PC-9 (cell line): ENCODE results near the gene LMBRD1. TPM values are rescaled to one million over a fixed set of nuclear protein-coding genes. Genes with fewer than 3 reads are reported as not detected.

Source experiments
- BruUV-seq: library from RNA; stranded (reverse); fragments of 400-500 nt; replicated peaks from 2 replicates; lab custom pipeline; 2021; lab: Mats Ljungman, UMichigan
- CTCF ChIA-PET: fragments of 300-600 bp; sonication (Branson Sonifier 250); formaldehyde crosslinking; loops from one replicate; lab custom pipeline; 2022; ENCODE audit warnings: antibody characterized with exemption; lab: Charles Lee
- POLR2A ChIA-PET: fragments of 300-600 bp; sonication (Branson Sonifier 250); formaldehyde crosslinking; loops from one replicate; lab custom pipeline; 2022; ENCODE audit warnings: antibody characterized with exemption; ENCODE audit not compliant: unreplicated experiment; lab: Charles Lee
- DNase-seq, 2 experiments: peaks; one replicate each; pipeline versions ENCODE4 v3.0.0 to v3.0.0-alpha.2; 2015 to 2022; ENCODE audit warnings: mixed read lengths in 1 of 2
- H2AFZ ChIP-seq: fragments of 200-600 bp; sonication (generic); 2 replicates; pipeline ENCODE4 v1.8.1; 2017; ENCODE audit warnings: antibody characterized with exemption
- H3F3A ChIP-seq: fragments of 200-600 bp; sonication (generic); 2 replicates; pipeline ENCODE4 v1.8.1; 2017; ENCODE audit warnings: antibody characterized with exemption, mild to moderate bottlenecking, low read depth; ENCODE audit not compliant: insufficient read depth
- H3K27ac ChIP-seq: fragments of 200-600 bp; sonication (generic); 2 replicates; pipeline ENCODE4 v1.6.1; 2016; ENCODE audit warnings: mixed run types
- H3K27me3 ChIP-seq: fragments of 200-600 bp; sonication (generic); 2 replicates; pipeline ENCODE4 v1.6.1; 2016; ENCODE audit warnings: low read depth, mixed run types; ENCODE audit not compliant: insufficient read depth
- H3K36me3 ChIP-seq: fragments of 200-600 bp; sonication (generic); 2 replicates; pipeline ENCODE4 v1.6.1; 2016; ENCODE audit warnings: low read depth, mixed run types
- H3K4me1 ChIP-seq: fragments of 200-600 bp; sonication (generic); replicated peaks from 2 replicates; pipeline ENCODE4 v1.6.1; 2016; ENCODE audit warnings: mixed run types; ENCODE audit not compliant: insufficient read depth
- H3K4me2 ChIP-seq: fragments of 200-600 bp; sonication (generic); 2 replicates; pipeline ENCODE4 v1.6.1; 2017; ENCODE audit warnings: mixed run types
- H3K4me3 ChIP-seq: fragments of 200-600 bp; sonication (generic); 2 replicates; pipeline ENCODE4 v1.6.1; 2016; ENCODE audit warnings: mixed run types
- H3K79me2 ChIP-seq: fragments of 200-600 bp; sonication (generic); 2 replicates; pipeline ENCODE4 v1.6.1; 2017; ENCODE audit warnings: low read depth, mixed run types
- H3K9me2 ChIP-seq: fragments of 200-600 bp; sonication (generic); 2 replicates; pipeline ENCODE4 v1.8.1; 2017; ENCODE audit warnings: mild to moderate bottlenecking; ENCODE audit not compliant: insufficient read depth
- H3K9me3 ChIP-seq: fragments of 200-600 bp; sonication (generic); 2 replicates; pipeline ENCODE4 v1.8.1; 2016; ENCODE audit warnings: low read depth; ENCODE audit not compliant: insufficient read depth
- H4K20me1 ChIP-seq: fragments of 200-600 bp; sonication (generic); 2 replicates; pipeline ENCODE4 v1.8.1; 2017; ENCODE audit not compliant: insufficient read depth
- CTCF ChIP-seq: fragments of 200-600 bp; sonication (generic); conservative IDR thresholded peaks from 2 replicates; pipeline ENCODE4 v1.6.1; 2017; ENCODE audit warnings: mixed run types, antibody characterized with exemption, mild to moderate bottlenecking, moderate library complexity
- EZH2 ChIP-seq: fragments of 200-600 bp; sonication (generic); IDR thresholded peaks from 2 replicates; pipeline ENCODE4 v1.8.0; 2017; ENCODE audit warnings: antibody characterized with exemption, low read depth
- intact Hi-C: fragments of 100-400 bp; cut with micrococcal nuclease; formaldehyde crosslinking; loops from one replicate; pipeline ENCODE4 v1.10.0; 2022; ENCODE audit not compliant: unreplicated experiment
- total RNA-seq: library from RNA; stranded (reverse); gene quantifications from 2 replicates; pipeline ENCODE4 v1.2.3, GENCODE V29; 2021

LMBRD1 gene
- total RNA-seq, 1 experiment from 2014 or later: 24.6 TPM

- Histone ChIP-seq H3K4me2 (no peak overlapping the region), H3K27me3 (no peaks in the 10 kb centered on the region), H3F3A (no peaks in the 10 kb centered on the region; the same call in 1 of the 2 replicates), H3K79me2 (no peaks in the 10 kb centered on the region), H3K4me3 (no peak overlapping the region), H3K4me1 (no peaks in the 10 kb centered on the region), H4K20me1 (no peaks in the 10 kb centered on the region), H3K36me3 (no peaks in the 10 kb centered on the region), H2AFZ (no peak overlapping the region), H3K9me2 (no peaks in the 10 kb centered on the region), H3K27ac (no peak overlapping the region), H3K9me3 (no peaks in the 10 kb centered on the region)
- intact Hi-C loops: no loop called here
- no peak for DNase-seq
- CTCF ChIA-PET: no interaction called here
- TF ChIP-seq EZH2: no peak
- 0 out of 2 replicates have a peak, but pooled peaks have one; percentile 21 for TF ChIP-seq CTCF
- BruUV-seq: no TSS peak
- POLR2A ChIA-PET: no interaction called here
These were observed 64.2 kb downstream of the LMBRD1 start for GRCh38 chr6:69732640-69733039.

GRCh38 chr6:69732045-69732444, 64.8 kb downstream of the LMBRD1 start:
- TF ChIP-seq EZH2: no peak
- no peak for TF ChIP-seq CTCF
- ChIA-PET POLR2A (no interaction called here), CTCF (no interaction called here)
- H4K20me1 ChIP-seq: no peaks in the 10 kb centered on the region
- no peak overlapping the region for H3K4me2 ChIP-seq
- H3K4me3 ChIP-seq: no peak overlapping the region
- no peaks in the 10 kb centered on the region for H3K79me2 ChIP-seq
- no peak overlapping the region for H3K27ac ChIP-seq
- DNase-seq: no peak
- no peaks in the 10 kb centered on the region for H3K27me3 ChIP-seq
- no peaks in the 10 kb centered on the region for H3K9me2 ChIP-seq
- no TSS peak for BruUV-seq
- H2AFZ ChIP-seq: no peak overlapping the region
- H3K36me3 ChIP-seq: no peaks in the 10 kb centered on the region
- H3K9me3 ChIP-seq: no peaks in the 10 kb centered on the region
- H3K4me1 ChIP-seq: no peaks in the 10 kb centered on the region
- intact Hi-C loops: no loop called here
- H3F3A ChIP-seq: no peaks in the 10 kb centered on the region; the same call in 1 of the 2 replicates

- CTCF ChIA-PET: interaction anchor here (0.7 kb wide), 1 partner anchor 189 kb away, joined by 6 read pairs; no protein-coding TSS in a partner anchor
- H3K27ac ChIP-seq: no peak overlapping the region
- H3K4me3 ChIP-seq: no peak overlapping the region
- DNase-seq: no peak
- H3K79me2 ChIP-seq: no peaks in the 10 kb centered on the region
- no peaks in the 10 kb centered on the region for H3K9me3 ChIP-seq
- no TSS peak for BruUV-seq
- H3K9me2 ChIP-seq: no peaks in the 10 kb centered on the region
- no peak overlapping the region for H3K4me2 ChIP-seq
- H3K4me1 ChIP-seq: no peaks in the 10 kb centered on the region
- POLR2A ChIA-PET: no interaction called here
- H4K20me1 ChIP-seq: no peaks in the 10 kb centered on the region
- H3K36me3 ChIP-seq: no peaks in the 10 kb centered on the region
- H3K27me3 ChIP-seq: no peaks in the 10 kb centered on the region
- no peak for TF ChIP-seq EZH2
- TF ChIP-seq CTCF: peak; percentile 61
- H3F3A ChIP-seq: no peaks in the 10 kb centered on the region; the same call in 1 of the 2 replicates
- H2AFZ ChIP-seq: no peak overlapping the region
- intact Hi-C loops: loop anchor here (5.0 kb wide), 1 partner anchor 853 kb away; no protein-coding TSS in a partner anchor
These were observed 66.8 kb downstream of the LMBRD1 start for GRCh38 chr6:69729870-69730449.
